ENCODE measurements around the gene CYSTM1.

DNA sequence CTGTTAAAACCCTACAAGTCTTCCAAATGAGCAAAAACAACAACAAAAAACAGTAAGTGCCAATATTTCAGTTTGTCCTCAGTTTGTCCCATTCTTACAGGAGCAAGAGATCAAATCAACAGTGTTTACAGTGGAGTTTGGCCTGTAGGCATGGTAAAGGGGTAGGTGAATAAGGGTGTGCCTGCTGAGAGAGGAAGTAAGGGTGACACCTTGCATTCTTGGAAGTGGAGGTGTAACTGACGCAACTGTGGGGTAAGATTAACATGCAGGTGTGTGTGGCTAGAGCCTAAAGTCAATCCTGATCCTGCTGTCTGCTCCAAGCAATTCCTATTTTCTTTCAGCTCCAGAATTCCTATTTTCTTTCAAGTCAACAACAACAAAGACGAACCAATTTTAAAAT is 84.5 kb downstream of the CYSTM1 start:
- TF ChIP-seq FOXM1 (IDR thresholded peaks at IDR 0.05; ENCODE audit: borderline replicate concordance): no peak
- TF ChIP-seq SP1 (IDR thresholded peaks at IDR 0.05): no peak
- no peak for TF ChIP-seq NFRKB (IDR thresholded peaks at IDR 0.05)
- TF ChIP-seq PKNOX1 (IDR thresholded peaks at IDR 0.05): no peak
- no peak for TF ChIP-seq BHLHE40 (IDR thresholded peaks at IDR 0.05; ENCODE audit: borderline replicate concordance)
- TF ChIP-seq LEF1 (IDR thresholded peaks at IDR 0.05; ENCODE audit: borderline replicate concordance): no peak
- no peak for TF ChIP-seq TARDBP (IDR thresholded peaks at IDR 0.05)
- TF ChIP-seq CTBP1 (IDR thresholded peaks at IDR 0.05; ENCODE audit: borderline replicate concordance): no peak
- TF ChIP-seq ARNT (IDR thresholded peaks at IDR 0.05): no peak
- TF ChIP-seq FOXA1 (IDR thresholded peaks at IDR 0.05): no peak
- no peak for TF ChIP-seq FOXK2 (IDR thresholded peaks at IDR 0.05)
- no peak for TF ChIP-seq ELF4 (IDR thresholded peaks at IDR 0.05)

All from HEK293T (cell line).